Activated CD4-positive, alpha-beta T cell treated with anti-CD3 and anti-CD28 coated beads for 24 hours (primary cell): Measurements from ENCODE around the gene MATK.
"Not testable (repeated sequence)": the region's sequence is repeated elsewhere in the genome, so short reads cannot be mapped to it uniquely, and the experiment has no call there.

Source experiments
- DNase-seq, 2 donors: peaks; one replicate each; pipeline ENCODE4 v3.0.0-alpha.2; 2020; ENCODE audit warnings: low read depth in 2 of 2

The MATK gene

GRCh38 chr19:3771000-3771905 is 14.9 kb downstream of the MATK start:
- DNase-seq, result no peak

- DNase-seq, result no peak
Measured at GRCh38 chr19:3770136-3770999, 15.8 kb downstream of the MATK start.

- DNase-seq, result no peak
Measured at GRCh38 chr19:3769494-3769893, 16.7 kb downstream of the MATK start.

- DNase-seq, result no peak
Measured at GRCh38 chr19:3768748-3769099, 17.5 kb downstream of the MATK start.

GRCh38 chr19:3768015-3768747 is 18.0 kb downstream of the MATK start:
- DNase-seq, result no peak

GRCh38 chr19:3767050-3767449 is 19.1 kb downstream of the MATK start:
- no peak for DNase-seq

GRCh38 chr19:3766520-3766919 is 19.7 kb downstream of the MATK start:
- DNase-seq, result no peak

GRCh38 chr19:3765757-3766156 is 20.4 kb downstream of the MATK start:
- DNase-seq, result not testable (repeated sequence)

- no peak for DNase-seq
Measured at GRCh38 chr19:3765121-3765520, 21.1 kb downstream of the MATK start.

- DNase-seq, result peak; percentile 98 to 99
Measured at GRCh38 chr19:3762501-3763459, 23.4 kb downstream of the MATK start, which contains the start of gene MRPL54. Gene MRPL54 (plus strand): TSS chr19:3762682. CDS start chr19:3762701, 19 bp downstream.

- DNase-seq, result no peak
Measured at GRCh38 chr19:3762130-3762473, 24.1 kb downstream of the MATK start.

GRCh38 chr19:3761382-3762129 is 24.6 kb downstream of the MATK start, which contains the start of gene APBA3:
Gene APBA3 (minus strand): TSS chr19:3761692. CDS start chr19:3760264, 1,428 bp downstream.
- DNase-seq, result peak; percentile 96 to 97

- DNase-seq, result no peak
Measured at GRCh38 chr19:3760871-3761361, 25.3 kb downstream of the MATK start.

GRCh38 chr19:3759482-3760254 is 26.5 kb downstream of the MATK start:
- DNase-seq, result no peak

GRCh38 chr19:3758297-3758696 is 27.9 kb downstream of the MATK start:
- not testable (repeated sequence) for DNase-seq

- DNase-seq, result not testable (repeated sequence)
Measured at GRCh38 chr19:3757705-3758104, 28.5 kb downstream of the MATK start.

GRCh38 chr19:3753631-3754410 is 32.4 kb downstream of the MATK start:
- no peak for DNase-seq

- no peak for DNase-seq
Measured at GRCh38 chr19:3752492-3752891, 33.7 kb downstream of the MATK start.
